NCI-H1105 (cell line): ENCODE measurements around the gene RNASE2.
"Not testable (repeated sequence)": the region's sequence is repeated elsewhere in the genome, so short reads cannot be mapped to it uniquely, and the experiment has no call there.

ENCODE experiments used
- DNase-seq: peaks from one replicate; lab custom pipeline; 2025; lab: John Stamatoyannopoulos, UW

Gene RNASE2

DNA sequence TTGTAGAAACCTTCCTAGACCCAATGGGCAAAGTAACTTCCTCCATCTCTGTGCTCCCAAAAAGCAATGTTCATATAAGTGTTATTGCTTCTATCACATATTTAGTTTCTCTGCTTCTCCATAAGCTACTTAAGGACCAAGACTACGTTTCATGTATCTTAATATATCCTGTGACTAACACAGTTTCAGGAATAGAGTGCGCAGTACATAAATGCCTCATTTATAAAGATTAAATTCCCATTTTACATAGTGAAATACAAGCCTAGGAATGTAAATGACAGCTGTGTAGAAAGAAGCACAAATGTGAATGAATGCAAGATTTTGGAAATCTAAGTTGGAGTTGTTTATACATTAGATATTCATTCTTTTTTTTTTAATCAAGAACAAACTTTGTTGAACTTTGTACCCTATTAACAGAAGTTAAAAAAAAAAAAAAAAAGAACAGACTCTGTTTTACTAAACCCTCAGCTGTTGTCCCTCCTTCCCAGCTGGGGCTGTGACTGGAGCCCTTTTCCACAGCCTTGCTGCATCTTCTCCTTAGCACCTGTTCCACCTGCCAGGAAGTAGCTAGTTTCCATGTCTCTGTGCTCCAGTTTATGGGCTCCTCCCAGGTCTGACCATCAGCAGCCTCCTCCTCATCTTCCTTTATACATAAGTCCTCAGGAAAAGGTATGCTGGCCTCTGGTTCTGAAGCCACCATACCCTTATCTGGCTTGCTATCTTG is 27.5 kb downstream of the RNASE2 start:
- DNase-seq, result no peak

DNA sequence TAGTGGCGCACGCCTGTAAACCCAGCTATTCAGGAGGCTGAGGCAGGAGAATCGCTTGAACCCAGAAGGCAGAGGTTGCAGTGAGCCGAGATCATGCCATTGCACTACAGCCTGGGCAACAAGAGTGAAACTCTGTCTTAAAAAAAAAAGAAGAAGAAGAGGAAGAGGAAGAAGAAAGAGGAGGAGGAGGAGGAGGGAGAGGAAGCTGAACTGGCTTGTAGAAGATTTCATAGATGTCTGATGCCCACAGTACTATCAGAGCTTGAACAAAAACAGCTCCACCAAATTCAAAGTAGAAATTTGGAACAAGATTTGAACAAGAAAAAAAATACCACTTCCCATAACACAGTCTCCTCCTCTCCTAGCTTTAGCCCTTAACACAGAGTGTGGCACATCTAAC is 30.4 kb downstream of the RNASE2 start:
- DNase-seq, result not testable (repeated sequence)

DNA sequence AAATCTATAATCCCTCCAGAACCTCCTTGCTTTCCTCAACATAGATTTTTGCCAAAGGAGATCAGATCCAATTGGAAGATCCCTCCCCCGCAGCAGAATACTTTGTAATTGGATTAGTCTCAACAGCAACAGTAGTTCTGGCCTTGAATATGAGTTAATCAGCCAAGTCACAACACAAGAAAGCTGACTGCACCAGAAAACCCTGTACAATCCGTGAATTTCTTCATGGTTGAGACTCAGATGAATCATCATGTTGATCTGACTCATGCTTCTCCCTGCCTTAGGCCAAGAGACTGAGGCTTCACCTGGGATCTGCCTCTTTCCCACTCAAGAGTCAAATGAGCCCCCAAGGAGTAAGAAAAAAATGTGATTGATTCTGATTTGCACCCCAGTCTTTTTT is 31.5 kb downstream of the RNASE2 start:
- no peak for DNase-seq

DNA sequence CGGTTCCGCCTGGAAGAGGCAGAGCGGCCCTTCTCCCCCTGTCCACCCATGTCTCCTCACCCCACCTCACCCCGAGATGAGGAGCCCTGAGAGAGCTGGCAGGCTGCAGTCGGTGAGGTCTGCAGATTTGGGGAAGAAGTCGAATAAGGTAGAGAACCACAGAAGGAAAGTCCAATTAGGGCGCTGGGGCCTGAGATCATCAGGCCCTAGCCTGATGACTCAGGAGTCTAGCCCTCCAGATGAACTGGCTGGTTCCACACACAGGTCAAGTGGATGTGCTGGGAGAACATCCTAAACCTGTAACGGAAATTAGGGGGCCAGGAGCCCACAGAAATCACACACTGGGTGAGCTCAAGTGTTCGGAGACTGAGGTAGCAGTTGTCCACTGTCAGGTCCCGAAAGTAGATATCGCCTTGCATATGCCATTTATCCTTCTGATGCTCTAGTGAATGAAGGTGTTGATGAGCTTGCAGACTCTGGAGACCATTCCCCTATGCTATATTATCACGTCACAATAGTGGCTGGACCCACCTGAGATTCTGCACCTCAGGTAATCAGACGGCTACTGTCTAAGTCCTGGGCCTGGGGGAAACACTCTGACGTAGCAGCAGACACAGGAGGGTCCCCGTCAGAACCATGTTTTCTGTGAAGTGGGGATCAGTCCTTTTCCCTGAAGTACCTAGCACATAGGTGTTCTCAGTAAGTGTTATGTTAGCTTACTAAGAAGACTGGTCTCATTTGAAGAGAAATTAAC is 33.6 kb downstream of the RNASE2 start:
- no peak for DNase-seq

DNA sequence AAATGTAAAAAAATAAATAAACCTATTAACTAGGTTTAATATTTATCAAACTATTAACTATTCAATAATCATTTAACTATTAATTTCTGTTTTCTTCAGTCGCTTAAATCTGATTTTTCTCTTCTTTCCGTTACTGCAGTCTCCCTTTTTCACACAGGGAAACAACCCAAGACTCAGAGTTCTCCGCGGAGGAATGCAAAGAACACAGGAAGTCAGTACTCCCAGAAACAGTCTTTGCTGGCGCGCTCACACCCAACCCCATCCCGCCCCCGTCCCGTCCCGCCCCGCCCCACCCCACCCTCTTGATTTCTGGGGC is 34.1 kb downstream of the RNASE2 start:
- DNase-seq, result no peak

DNA sequence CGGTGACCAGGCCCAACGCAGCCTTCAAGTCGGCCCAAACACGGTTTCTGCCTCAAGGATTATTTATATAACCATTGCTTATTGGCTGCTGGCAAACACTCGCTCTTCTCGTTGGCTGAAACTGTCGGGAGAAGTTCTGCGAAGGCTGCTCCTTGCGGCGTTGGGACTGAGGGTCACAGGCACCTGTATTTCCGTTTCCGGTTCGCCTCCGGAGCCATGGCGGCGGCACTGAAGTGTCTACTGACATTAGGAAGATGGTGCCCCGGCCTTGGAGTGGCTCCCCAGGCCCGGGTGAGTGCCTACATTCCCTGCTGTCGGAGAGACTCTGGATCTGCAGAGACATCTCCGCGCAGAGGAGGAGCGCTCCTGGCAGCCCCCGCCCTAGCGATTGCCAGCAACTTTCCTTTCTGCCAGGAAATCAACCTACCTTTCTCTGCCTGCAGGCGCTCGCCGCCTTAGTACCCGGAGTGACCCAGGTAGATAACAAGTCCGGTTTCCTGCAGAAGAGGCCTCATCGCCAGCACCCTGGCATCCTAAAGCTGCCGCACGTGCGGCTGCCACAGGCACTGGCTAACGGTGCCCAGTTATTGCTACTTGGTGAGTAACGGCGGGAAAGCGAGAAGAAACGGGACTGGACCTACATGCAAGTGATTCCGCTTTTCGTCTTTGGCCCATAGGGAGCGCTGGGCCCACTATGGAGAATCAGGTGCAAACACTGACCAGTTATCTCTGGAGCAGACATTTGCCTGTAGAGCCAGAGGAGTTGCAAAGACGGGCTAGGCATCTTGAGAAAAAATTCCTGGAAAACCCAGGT is 34.7 kb downstream of the RNASE2 start, which contains the start of gene METTL17:
Gene METTL17, plus strand, starts transcription at position 194 of the 814 bp plus-strand sequence. Its CDS starts 23 bp downstream, at position 217.
- peak; percentile 92 for DNase-seq

DNA sequence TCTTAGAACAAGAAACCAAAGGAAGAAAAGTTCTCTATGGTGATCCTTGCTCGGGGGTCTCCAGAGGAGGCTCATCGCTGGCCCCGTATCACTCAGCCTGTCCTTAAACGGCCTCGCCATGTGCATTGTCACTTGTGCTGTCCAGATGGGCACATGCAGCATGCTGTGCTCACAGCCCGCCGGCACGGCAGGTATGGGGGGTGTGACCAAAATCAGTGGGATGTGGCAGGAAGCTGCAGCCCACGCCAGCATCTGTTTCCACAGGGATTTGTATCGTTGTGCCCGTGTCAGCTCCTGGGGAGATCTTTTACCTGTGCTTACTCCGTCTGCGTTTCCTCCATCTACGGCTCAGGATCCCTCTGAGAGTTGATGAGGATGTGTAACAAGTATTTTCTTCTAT is 41.2 kb downstream of the RNASE2 start:
- DNase-seq, result no peak

DNA sequence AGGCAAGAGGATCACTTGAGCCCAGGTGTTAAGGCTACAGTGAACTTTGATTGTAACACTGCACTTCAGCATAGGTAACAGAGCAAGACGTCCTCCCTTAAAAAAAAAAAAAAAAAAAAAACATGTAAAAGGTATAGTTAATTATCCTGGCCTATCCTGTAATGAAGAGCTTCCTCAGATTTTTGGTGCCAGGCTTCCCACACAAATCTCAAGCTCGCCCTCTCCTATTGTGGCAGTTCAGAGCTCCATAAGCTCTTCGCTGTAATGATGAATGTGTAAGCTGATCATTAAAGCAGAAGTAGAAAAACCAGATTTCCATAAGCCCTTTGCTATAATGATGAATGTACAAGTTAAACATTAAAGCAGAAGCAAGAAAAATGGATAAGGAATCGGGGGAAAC is 41.8 kb downstream of the RNASE2 start:
- DNase-seq, result no peak

DNA sequence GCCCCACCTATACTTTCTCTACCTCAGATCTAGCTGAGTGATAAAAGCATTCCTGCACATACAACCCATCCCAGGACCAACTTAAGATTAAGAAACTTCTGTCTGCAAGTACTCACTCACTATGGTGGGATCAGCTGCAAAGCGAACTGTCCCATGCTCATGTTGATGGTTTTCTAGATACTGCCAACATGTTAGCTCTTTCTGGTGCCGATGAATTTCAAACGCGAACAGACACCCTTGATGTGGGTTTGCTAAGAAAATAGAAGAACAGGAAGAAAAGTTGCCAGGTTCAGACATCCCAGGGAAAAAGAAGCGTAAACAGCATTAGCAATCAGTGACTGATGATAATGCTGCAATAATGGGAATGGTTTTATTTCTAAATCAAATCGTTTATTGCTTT is 42.3 kb downstream of the RNASE2 start:
- no peak for DNase-seq

DNA sequence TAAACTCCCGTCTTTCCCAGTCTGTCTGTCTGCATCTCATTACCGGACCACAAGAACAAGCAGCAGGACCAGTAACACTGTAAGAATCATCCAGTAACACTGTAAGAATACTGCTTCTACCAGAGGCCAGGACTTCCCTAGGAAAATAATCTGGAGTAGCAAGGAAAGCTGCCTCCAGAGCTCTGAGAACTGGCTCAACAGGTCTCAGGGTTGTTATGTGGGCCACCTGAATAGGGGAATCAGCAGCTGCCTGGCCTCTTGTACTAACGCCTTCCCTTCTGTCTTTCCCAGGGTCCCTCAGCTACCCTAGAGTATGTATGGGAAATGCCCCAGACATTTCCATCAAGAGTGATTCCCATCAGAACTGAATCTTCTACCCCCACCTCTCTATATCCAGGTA is 42.9 kb downstream of the RNASE2 start:
- no peak for DNase-seq

DNA sequence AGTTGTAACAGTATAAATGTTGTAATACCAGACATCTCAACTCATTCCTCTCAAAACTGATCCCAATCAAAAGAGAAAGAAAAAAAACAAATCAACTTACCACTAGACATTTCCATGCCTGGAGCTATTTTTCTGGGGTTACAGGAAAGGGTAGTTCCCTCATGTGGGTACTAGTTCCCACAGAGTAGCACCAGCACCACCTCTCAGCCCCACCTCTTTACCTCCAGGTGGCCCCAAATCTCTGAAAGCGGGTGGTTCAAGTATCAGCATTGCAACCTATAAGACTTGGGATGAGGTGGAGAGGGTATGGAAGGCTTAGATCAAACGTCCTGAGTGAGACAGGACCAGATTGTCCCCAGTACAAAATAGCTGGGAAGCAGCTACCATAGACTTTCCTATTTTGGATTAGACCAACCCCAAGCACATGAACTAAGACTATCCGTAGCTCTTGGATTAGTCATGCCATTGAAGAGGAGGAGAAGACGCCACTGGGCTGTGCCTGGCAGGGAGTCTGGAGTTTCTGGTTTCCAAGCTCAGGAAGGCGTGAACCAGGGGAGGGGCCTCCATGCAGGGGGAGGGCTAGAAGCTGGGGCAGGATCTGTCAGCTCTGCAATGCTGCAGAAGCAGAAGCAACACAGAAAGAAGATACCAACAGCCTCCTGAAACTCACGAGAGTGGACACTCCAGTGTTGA is 43.5 kb downstream of the RNASE2 start, which contains the start of gene SLC39A2:
Gene SLC39A2, plus strand, starts transcription at position 620 of the 693 bp plus-strand sequence. CDS start 154 bp downstream, outside the sequence.
- no peak for DNase-seq

DNA sequence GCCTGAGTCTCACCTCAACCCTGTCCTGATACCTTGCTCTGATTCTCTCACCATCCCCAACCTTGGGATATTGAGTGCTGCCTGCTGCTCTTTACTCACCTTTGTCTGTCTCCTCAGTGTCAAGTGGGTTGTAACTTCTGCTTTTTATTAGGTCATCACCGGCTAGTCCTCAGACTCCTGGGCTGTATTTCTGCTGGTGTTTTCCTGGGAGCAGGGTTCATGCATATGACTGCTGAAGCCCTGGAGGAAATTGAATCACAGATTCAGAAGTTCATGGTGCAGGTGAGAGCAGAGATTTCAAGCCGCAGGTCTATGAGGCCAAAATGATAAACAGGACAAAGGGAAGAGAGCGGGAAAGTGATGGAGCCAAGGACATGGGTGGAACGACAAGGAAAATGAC is 44.3 kb downstream of the RNASE2 start:
- DNase-seq, result no peak

DNA sequence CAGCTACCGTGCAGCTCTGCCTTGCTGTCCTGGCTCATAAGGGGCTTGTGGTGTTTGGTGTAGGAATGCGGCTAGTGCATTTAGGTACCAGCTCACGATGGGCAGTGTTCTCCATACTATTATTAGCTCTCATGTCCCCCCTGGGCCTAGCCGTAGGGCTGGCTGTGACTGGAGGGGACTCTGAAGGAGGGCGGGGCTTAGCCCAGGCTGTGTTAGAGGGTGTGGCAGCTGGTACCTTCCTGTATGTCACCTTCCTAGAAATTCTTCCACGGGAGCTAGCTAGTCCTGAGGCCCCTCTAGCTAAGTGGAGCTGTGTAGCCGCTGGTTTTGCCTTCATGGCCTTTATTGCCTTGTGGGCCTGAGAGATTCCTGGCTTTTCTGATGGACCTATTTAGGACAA is 45.9 kb downstream of the RNASE2 start:
- no peak for DNase-seq

DNA sequence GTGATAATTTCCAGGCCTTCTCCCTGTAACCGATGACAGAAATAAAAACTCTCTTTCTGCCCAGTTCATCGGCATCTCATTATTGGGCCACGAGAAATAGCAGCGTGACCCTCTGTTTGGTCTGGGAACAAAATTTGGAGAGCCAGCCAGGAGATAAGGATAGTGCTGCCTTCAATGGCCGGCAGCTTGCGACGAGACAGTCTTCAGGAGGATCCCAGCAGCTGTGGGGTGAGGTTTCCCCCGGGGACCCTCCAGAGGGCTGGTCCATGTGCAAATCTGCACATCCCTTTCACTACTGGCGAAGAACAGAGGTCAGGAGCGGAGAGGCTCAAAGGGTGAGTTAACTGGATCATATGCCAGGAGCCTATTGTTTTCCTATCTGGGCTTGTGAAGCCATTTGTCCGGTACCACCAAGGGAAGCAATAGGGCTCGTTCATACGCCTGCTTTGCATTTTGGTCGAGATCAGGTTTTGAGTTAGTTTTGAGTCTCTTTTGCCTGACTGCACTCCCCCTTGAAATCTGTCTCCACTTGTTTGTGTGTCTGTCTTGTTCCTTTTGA is 48.6 kb downstream of the RNASE2 start:
- no peak for DNase-seq
